Duodenal mucosa (tissue), 2 donors: ENCODE results near the gene ERO1A.

ENCODE experiments used
- H3K27ac ChIP-seq: one replicate; pipeline ENCODE4 v1.7.0; 2013; ENCODE audit warnings: low read depth, low read length
- H3K27me3 ChIP-seq, 2 donors: one replicate each; pipeline ENCODE4 v1.7.0; 2013; ENCODE audit warnings: low read length in 2 of 2, control low read depth in 1 of 2; ENCODE audit not compliant: insufficient read depth in 2 of 2, control insufficient read depth in 1 of 2
- H3K36me3 ChIP-seq, 2 donors: one replicate each; pipeline ENCODE4 v1.7.0; 2013; ENCODE audit warnings: low read length in 2 of 2, control low read depth in 1 of 2; ENCODE audit not compliant: insufficient read depth in 2 of 2, control insufficient read depth in 1 of 2
- H3K4me1 ChIP-seq, 2 donors: one replicate each; pipeline ENCODE4 v1.7.0; 2013; ENCODE audit warnings: low read length in 2 of 2, control low read depth in 1 of 2; ENCODE audit not compliant: insufficient read depth in 2 of 2, control insufficient read depth in 1 of 2
- H3K4me3 ChIP-seq, 2 donors: one replicate each; pipeline ENCODE4 v1.7.0; 2013; ENCODE audit warnings: low read length in 2 of 2, low read depth in 1 of 2
- H3K9ac ChIP-seq, 2 donors: one replicate each; pipeline ENCODE4 v1.7.0; 2013; ENCODE audit warnings: low read length in 2 of 2, low read depth in 1 of 2
- H3K9me3 ChIP-seq, 2 donors: one replicate each; pipeline ENCODE4 v1.7.0; 2013; ENCODE audit warnings: low read length in 2 of 2, control low read depth in 1 of 2; ENCODE audit not compliant: control insufficient read depth in 1 of 2

The ERO1A gene

DNA sequence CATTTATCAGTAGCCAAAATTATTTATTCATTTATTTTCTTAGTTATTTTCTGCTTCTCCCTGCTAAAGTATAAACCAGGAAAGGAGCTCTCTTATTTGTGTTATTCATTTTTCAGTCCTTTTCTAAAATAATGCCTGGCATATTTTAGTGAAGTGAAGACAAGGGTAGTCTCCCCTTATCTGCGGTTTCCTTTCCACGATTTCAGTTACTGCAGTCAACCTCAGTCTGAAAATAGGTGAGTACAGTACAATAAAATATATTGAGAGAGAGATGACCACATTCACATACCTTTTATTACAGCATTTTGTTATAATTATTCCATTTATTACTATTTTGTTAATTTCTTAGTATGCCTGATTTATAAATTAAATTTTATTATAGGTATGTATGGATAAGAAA, 85.2 kb downstream of the ERO1A start:
- Histone ChIP-seq H3K9me3 (no peaks in the 10 kb centered on the region), H3K4me1 (no peaks in the 10 kb centered on the region), H3K4me3 (no peak overlapping the region), H3K9ac (no peak overlapping the region), H3K27ac (no peak overlapping the region), H3K27me3 (no peaks in the 10 kb centered on the region), H3K36me3 (no peaks in the 10 kb centered on the region)

DNA sequence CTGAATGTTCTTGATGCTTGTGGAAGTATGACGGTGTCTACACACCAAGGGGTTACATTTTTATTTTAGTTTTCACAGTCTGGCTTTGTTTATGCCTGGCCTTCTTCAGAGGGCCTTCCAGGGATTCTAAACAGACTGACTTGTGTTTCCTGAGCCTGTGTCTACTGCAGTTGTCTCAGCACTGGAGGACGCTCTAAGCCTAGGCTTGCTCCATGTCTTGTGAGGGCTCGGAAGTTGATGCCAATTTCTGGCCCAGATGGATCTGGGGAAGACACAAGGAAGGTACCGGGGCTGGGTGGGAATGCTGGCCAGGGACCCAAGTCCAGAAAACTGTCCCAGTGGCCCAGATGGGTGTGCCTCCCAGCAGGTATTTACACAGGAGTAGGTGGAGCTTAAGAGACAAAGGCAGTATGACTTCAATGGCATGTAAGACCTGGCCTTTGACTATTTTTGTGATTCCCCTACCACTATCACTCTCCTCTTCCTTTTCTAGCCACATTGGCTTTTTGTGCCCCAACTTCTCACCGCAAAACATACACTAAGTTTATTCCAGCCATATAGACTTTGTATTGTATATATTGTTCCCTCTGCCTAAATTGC, 85.8 kb downstream of the ERO1A start:
- Histone ChIP-seq H3K27me3 (no peaks in the 10 kb centered on the region), H3K4me3 (no peak overlapping the region), H3K4me1 (no peaks in the 10 kb centered on the region), H3K9ac (no peak overlapping the region), H3K9me3 (no peaks in the 10 kb centered on the region), H3K36me3 (no peaks in the 10 kb centered on the region), H3K27ac (no peak overlapping the region)

- H3K27me3 ChIP-seq, result no peaks in the 10 kb centered on the region
- H3K4me1 ChIP-seq, result no peaks in the 10 kb centered on the region
- no peaks in the 10 kb centered on the region for H3K9me3 ChIP-seq
- no peak overlapping the region for H3K27ac ChIP-seq
- H3K4me3 ChIP-seq, result no peak overlapping the region
- H3K9ac ChIP-seq, result no peak overlapping the region
- H3K36me3 ChIP-seq, result no peaks in the 10 kb centered on the region
Observed at GRCh38 chr14:52607061-52607460, 88.3 kb downstream of the ERO1A start.

DNA sequence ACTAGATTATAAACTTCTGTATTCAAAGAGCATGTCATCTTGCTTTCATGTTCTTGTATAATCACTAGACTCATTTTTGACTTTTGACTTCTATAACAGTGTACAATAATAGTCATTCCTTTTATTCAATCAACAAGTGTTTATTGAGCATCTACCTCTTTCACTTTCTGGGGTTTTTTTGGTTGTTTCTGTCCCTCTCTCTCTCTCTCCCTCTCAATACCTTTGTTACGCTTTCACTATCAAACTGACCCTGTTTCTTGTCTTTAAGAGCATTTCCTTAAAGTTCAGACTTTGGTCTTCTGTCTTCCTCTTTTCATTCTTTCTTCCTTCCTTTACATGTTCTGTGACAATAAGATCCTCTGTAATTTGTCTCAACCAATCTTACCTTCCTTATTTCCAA, 93.2 kb downstream of the ERO1A start:
- no peaks in the 10 kb centered on the region for H3K9me3 ChIP-seq

GRCh38 chr14:52599974-52600373, 95.4 kb downstream of the ERO1A start:
- H3K9me3 ChIP-seq, result no peaks in the 10 kb centered on the region
- no peaks in the 10 kb centered on the region for H3K27me3 ChIP-seq
- no peak overlapping the region for H3K9ac ChIP-seq
- no peak overlapping the region for H3K27ac ChIP-seq
- no peaks in the 10 kb centered on the region for H3K4me1 ChIP-seq
- no peak overlapping the region for H3K4me3 ChIP-seq
- no peaks in the 10 kb centered on the region for H3K36me3 ChIP-seq

More for the DNA sequence above, 93.2 kb downstream of the ERO1A start:
- H3K36me3 ChIP-seq, result no peaks in the 10 kb centered on the region
- H3K9ac ChIP-seq, result no peak overlapping the region
- no peaks in the 10 kb centered on the region for H3K4me1 ChIP-seq
- no peak overlapping the region for H3K4me3 ChIP-seq
- H3K27ac ChIP-seq, result no peak overlapping the region
- H3K27me3 ChIP-seq, result no peaks in the 10 kb centered on the region

DNA sequence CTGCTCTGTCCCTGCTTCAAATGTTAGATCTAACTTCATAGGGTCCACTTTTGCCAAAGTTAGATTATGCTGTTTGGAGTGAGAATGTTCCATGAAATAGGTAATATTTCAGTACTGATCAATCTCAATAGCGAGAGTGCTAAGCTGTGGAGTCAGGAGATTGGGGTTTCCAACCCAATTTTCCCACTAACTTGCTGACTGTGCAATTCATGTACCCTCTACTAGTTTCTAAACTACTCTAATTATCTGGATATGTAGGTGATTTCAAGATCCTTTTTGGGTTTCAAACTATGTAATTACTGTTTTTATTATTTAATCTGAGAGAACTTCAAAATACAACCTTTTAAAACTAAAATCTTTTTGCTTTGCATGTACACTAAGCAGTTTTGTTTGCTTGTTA, 96.8 kb downstream of the ERO1A start:
- H3K9me3 ChIP-seq, result no peaks in the 10 kb centered on the region
- no peak overlapping the region for H3K4me3 ChIP-seq
- no peaks in the 10 kb centered on the region for H3K36me3 ChIP-seq
- H3K4me1 ChIP-seq, result no peaks in the 10 kb centered on the region
- H3K9ac ChIP-seq, result no peak overlapping the region
- no peaks in the 10 kb centered on the region for H3K27me3 ChIP-seq
- no peak overlapping the region for H3K27ac ChIP-seq

GRCh38 chr14:52596861-52597260, 98.5 kb downstream of the ERO1A start:
- Histone ChIP-seq H3K4me1 (no peaks in the 10 kb centered on the region), H3K27ac (no peak overlapping the region), H3K9me3 (no peaks in the 10 kb centered on the region), H3K4me3 (no peak overlapping the region), H3K9ac (no peak overlapping the region), H3K36me3 (no peaks in the 10 kb centered on the region), H3K27me3 (no peaks in the 10 kb centered on the region)

GRCh38 chr14:52596320-52596719, 99.0 kb downstream of the ERO1A start:
- no peak overlapping the region for H3K27ac ChIP-seq
- no peaks in the 10 kb centered on the region for H3K27me3 ChIP-seq
- no peaks in the 10 kb centered on the region for H3K9me3 ChIP-seq
- no peaks in the 10 kb centered on the region for H3K4me1 ChIP-seq
- H3K9ac ChIP-seq, result no peak overlapping the region
- no peak overlapping the region for H3K4me3 ChIP-seq
- H3K36me3 ChIP-seq, result no peaks in the 10 kb centered on the region

GRCh38 chr14:52590318-52590717, 105.0 kb downstream of the ERO1A start:
- Histone ChIP-seq H3K27me3 (no peaks in the 10 kb centered on the region), H3K4me3 (no peak overlapping the region), H3K9me3 (no peaks in the 10 kb centered on the region), H3K9ac (no peak overlapping the region), H3K27ac (no peak overlapping the region), H3K4me1 (no peaks in the 10 kb centered on the region), H3K36me3 (no peaks in the 10 kb centered on the region)
